EL (cell line): Measurements from ENCODE around the gene GPR107.
A peak's percentile ranks its signal among the peaks of the same experiment; 100 is the strongest.

Experiments
- DNase-seq: peaks from one replicate; pipeline ENCODE4 v3.0.0-alpha.2; 2016

The GPR107 gene

GRCh38 chr9:130139251-130139650 lies 85.5 kb downstream of the GPR107 start:
- DNase-seq: no peak

- no peak for DNase-seq
Observed at GRCh38 chr9:130140706-130141105, 87.0 kb downstream of the GPR107 start.

GRCh38 chr9:130142056-130142455 lies 88.3 kb downstream of the GPR107 start:
- DNase-seq: no peak

GRCh38 chr9:130142641-130143040 lies 88.9 kb downstream of the GPR107 start:
- DNase-seq: no peak

- no peak for DNase-seq
Observed at GRCh38 chr9:130143279-130143893, 89.7 kb downstream of the GPR107 start.

- DNase-seq: no peak
Observed at GRCh38 chr9:130143958-130144366, 90.3 kb downstream of the GPR107 start.

- DNase-seq: no peak
Observed at GRCh38 chr9:130144703-130145102, 91.0 kb downstream of the GPR107 start.

- DNase-seq: no peak
Observed at GRCh38 chr9:130145658-130146057, 92.0 kb downstream of the GPR107 start.

- no peak for DNase-seq
Observed at GRCh38 chr9:130147198-130147597, 93.5 kb downstream of the GPR107 start.

GRCh38 chr9:130147910-130148309 lies 94.2 kb downstream of the GPR107 start:
- no peak for DNase-seq

GRCh38 chr9:130149031-130149430 lies 95.3 kb downstream of the GPR107 start:
- no peak for DNase-seq

- DNase-seq: no peak
Observed at GRCh38 chr9:130149654-130150286, 96.1 kb downstream of the GPR107 start.

- DNase-seq: peak; percentile 70
Observed at GRCh38 chr9:130150779-130151382, 97.2 kb downstream of the GPR107 start.

GRCh38 chr9:130154816-130155215 lies 101.1 kb downstream of the GPR107 start:
- DNase-seq: no peak

GRCh38 chr9:130155647-130156046 lies 101.9 kb downstream of the GPR107 start:
- no peak for DNase-seq

- no peak for DNase-seq
Observed at GRCh38 chr9:130156672-130157071, 103.0 kb downstream of the GPR107 start.

GRCh38 chr9:130157079-130157478 lies 103.4 kb downstream of the GPR107 start:
- DNase-seq: no peak

- DNase-seq: no peak
Observed at GRCh38 chr9:130158001-130158400, 104.3 kb downstream of the GPR107 start.

GRCh38 chr9:130159057-130159456 lies 105.4 kb downstream of the GPR107 start:
- no peak for DNase-seq

GRCh38 chr9:130159915-130160670 lies 106.4 kb downstream of the GPR107 start:
- no peak for DNase-seq

GRCh38 chr9:130160862-130161470 lies 107.3 kb downstream of the GPR107 start:
- DNase-seq: no peak

- no peak for DNase-seq
Observed at GRCh38 chr9:130165579-130165978, 111.9 kb downstream of the GPR107 start.

GRCh38 chr9:130166399-130166798 lies 112.7 kb downstream of the GPR107 start:
- no peak for DNase-seq
